HEK293 (cell line): Measurements from ENCODE around the gene HYKK.
A peak's percentile ranks its signal among the peaks of the same experiment; 100 is the strongest.

Experiments used
- CTCF ChIA-PET: fragments of 350-600 bp; formaldehyde crosslinking; extraction: SDS; loops from one replicate; lab custom pipeline; 2021; ENCODE audit warnings: antibody characterized with exemption; lab: Yijun Ruan, JAX
- POLR2A ChIA-PET: fragments of 300-600 bp; formaldehyde crosslinking; extraction: SDS; loops from one replicate; lab custom pipeline; 2020; ENCODE audit warnings: antibody characterized with exemption, inconsistent platforms; lab: Yijun Ruan, JAX
- H3K27ac ChIP-seq: fragments of 200-500 bp; sonication (Bioruptor generic); 2 replicates; pipeline ENCODE4 v1.5.1; 2014; ENCODE audit warnings: low read depth, low read length, control low read depth, inconsistent platforms; ENCODE audit errors: extremely low read depth
- H3K36me3 ChIP-seq, 2 experiments: fragments of 200-500 bp in 1 of 2; sonication (Bioruptor generic) in 1 of 2; 1 replicate in 1 of 2; 2 replicates in 1 of 2; pipeline ENCODE4 v1.5.1; 2014 to 2017; ENCODE audit warnings: inconsistent platforms in 2 of 2, low read length in 2 of 2; ENCODE audit not compliant: control insufficient read depth in 2 of 2, insufficient read depth in 1 of 2
- H3K4me1 ChIP-seq: fragments of 200-500 bp; sonication (Bioruptor generic); 2 replicates; pipeline ENCODE4 v1.5.1; 2014; ENCODE audit warnings: mild to moderate bottlenecking, low read length, inconsistent platforms; ENCODE audit not compliant: control insufficient read depth, insufficient read depth
- H3K4me3 ChIP-seq: 2 replicates; pipeline ENCODE4 v1.5.1; 2011; ENCODE audit warnings: low read depth, mild to moderate bottlenecking, control low read depth, low read length, moderate library complexity
- H3K9me3 ChIP-seq: fragments of 200-500 bp; sonication (Bioruptor generic); 2 replicates; pipeline ENCODE4 v1.5.1; 2014; ENCODE audit warnings: low read depth, low read length, inconsistent platforms; ENCODE audit not compliant: control insufficient read depth, insufficient read depth
- ATF2 ChIP-seq: fragments of 450-650 bp; formaldehyde crosslinking; IDR thresholded peaks from 2 replicates; pipeline ENCODE4 v1.5.1; 2016; ENCODE audit warnings: missing biosample characterization, missing genetic modification characterization, low read depth
- FEZF1 ChIP-seq: fragments of 450-650 bp; formaldehyde crosslinking; IDR thresholded peaks from 2 replicates; pipeline ENCODE4 v1.5.1; 2016; ENCODE audit warnings: missing biosample characterization, missing genetic modification characterization
- KLF17 ChIP-seq: fragments of 450-650 bp; formaldehyde crosslinking; IDR thresholded peaks from 2 replicates; pipeline ENCODE4 v1.5.1; 2016; ENCODE audit warnings: missing biosample characterization, missing genetic modification characterization
- MZF1 ChIP-seq: fragments of 450-650 bp; formaldehyde crosslinking; IDR thresholded peaks from 2 replicates; pipeline ENCODE4 v1.5.1; 2017; ENCODE audit warnings: missing biosample characterization, missing genetic modification characterization, borderline replicate concordance
- OSR2 ChIP-seq: fragments of 450-650 bp; formaldehyde crosslinking; IDR thresholded peaks from 2 replicates; pipeline ENCODE4 v1.5.1; 2016; ENCODE audit warnings: missing biosample characterization, missing genetic modification characterization
- PRDM6 ChIP-seq: fragments of 450-650 bp; formaldehyde crosslinking; IDR thresholded peaks from 2 replicates; pipeline ENCODE4 v1.5.1; 2017; ENCODE audit warnings: missing biosample characterization, missing genetic modification characterization
- ZBTB11 ChIP-seq: fragments of 450-650 bp; formaldehyde crosslinking; conservative IDR thresholded peaks from 2 replicates; pipeline ENCODE4 v1.5.1; 2016; ENCODE audit warnings: low read depth, missing biosample characterization, missing genetic modification characterization
- ZBTB48 ChIP-seq: fragments of 450-650 bp; formaldehyde crosslinking; IDR thresholded peaks from 2 replicates; pipeline ENCODE4 v1.5.1; 2016; ENCODE audit warnings: missing biosample characterization, missing genetic modification characterization
- ZEB2 ChIP-seq: fragments of 450-650 bp; formaldehyde crosslinking; IDR thresholded peaks from 2 replicates; pipeline ENCODE4 v1.5.1; 2016; ENCODE audit warnings: missing biosample characterization, missing genetic modification characterization
- ZNF16 ChIP-seq: fragments of 450-650 bp; formaldehyde crosslinking; IDR thresholded peaks from 2 replicates; pipeline ENCODE4 v1.5.1; 2016; ENCODE audit warnings: low read depth, missing biosample characterization, missing genetic modification characterization
- ZNF2 ChIP-seq: fragments of 450-650 bp; formaldehyde crosslinking; IDR thresholded peaks from 2 replicates; pipeline ENCODE4 v1.5.1; 2016; ENCODE audit warnings: missing biosample characterization, missing genetic modification characterization
- ZNF629 ChIP-seq: fragments of 450-650 bp; formaldehyde crosslinking; IDR thresholded peaks from 2 replicates; pipeline ENCODE4 v1.5.1; 2017; ENCODE audit warnings: missing biosample characterization, missing genetic modification characterization
- ZNF843 ChIP-seq: fragments of 450-650 bp; formaldehyde crosslinking; IDR thresholded peaks from 2 replicates; pipeline ENCODE4 v1.5.1; 2016; ENCODE audit warnings: missing biosample characterization, missing genetic modification characterization
- ZSCAN30 ChIP-seq: fragments of 450-650 bp; IDR thresholded peaks from 2 replicates; pipeline ENCODE4 v1.5.1; 2018; ENCODE audit warnings: missing biosample characterization, mild to moderate bottlenecking, missing genetic modification characterization, moderate library complexity

Gene HYKK

GRCh38 chr15:78570710-78571109 lies 63.3 kb downstream of the HYKK start:
- TF ChIP-seq ZNF16 (tag by site-specific recombination) (no peak), ZBTB48 (tag by site-specific recombination) (peak; percentile 62; the same call in 1 of the 2 replicates)
- Histone ChIP-seq H3K36me3 (no peaks in the 10 kb centered on the region), H3K4me1 (peaks cover 11% of the 10 kb centered on the region), H3K27ac (no peak overlapping the region), H3K9me3 (no peaks in the 10 kb centered on the region), H3K4me3 (no peak overlapping the region)
- ChIA-PET CTCF (interaction anchor here (0.9 kb wide), 1 partner anchor 139 kb away, joined by 6 read pairs; no protein-coding TSS in a partner anchor), POLR2A (no interaction called here)

GRCh38 chr15:78571382-78571781 lies 64.0 kb downstream of the HYKK start:
- Histone ChIP-seq H3K4me3 (no peak overlapping the region), H3K36me3 (no peaks in the 10 kb centered on the region), H3K4me1 (peaks cover 11% of the 10 kb centered on the region), H3K27ac (no peak overlapping the region), H3K9me3 (no peaks in the 10 kb centered on the region)
- ChIA-PET POLR2A (no interaction called here), CTCF (interaction anchor here (0.9 kb wide), 1 partner anchor 138 kb away, joined by 6 read pairs; no protein-coding TSS in a partner anchor)
- TF ChIP-seq MZF1 (tag by site-specific recombination) (no peak), ZNF629 (tag by site-specific recombination) (0 out of 2 replicates have a peak, but pooled peaks have one; percentile 14), OSR2 (tag by site-specific recombination) (peak; percentile 12; the same call in 1 of the 2 replicates), ZNF843 (tag by site-specific recombination) (0 out of 2 replicates have a peak, but pooled peaks have one; percentile 29), ZBTB11 (tag by site-specific recombination) (no peak), ZNF2 (tag by site-specific recombination) (peak; percentile 59; the same call in 1 of the 2 replicates), PRDM6 (tag by site-specific recombination) (peak; percentile 62), FEZF1 (peak; percentile 76), ZEB2 (tag by site-specific recombination) (peak; percentile 26; the same call in 1 of the 2 replicates), ATF2 (tag by site-specific recombination) (no peak), KLF17 (tag by site-specific recombination) (no peak), ZSCAN30 (tag by site-specific recombination) (no peak)
